Measurements from ENCODE around the gene PDLIM1.

Gene PDLIM1

GRCh38 chr10:95314192-95314918 lies 23.6 kb upstream of the PDLIM1 start:
- FAIRE-seq (no peak), DNase-seq (ENCODE audit: low spot score) (no peak)

- FAIRE-seq: no peak
- no peak for DNase-seq (ENCODE audit: low spot score)
Observed at GRCh38 chr10:95312986-95313495, 22.2 kb upstream of the PDLIM1 start.

- DNase-seq (ENCODE audit: low spot score) (no peak), FAIRE-seq (no peak)
Observed at GRCh38 chr10:95312257-95312656, 21.5 kb upstream of the PDLIM1 start.

GRCh38 chr10:95309958-95310357 lies 19.2 kb upstream of the PDLIM1 start:
- DNase-seq (ENCODE audit: low spot score) (no peak), FAIRE-seq (no peak)

- FAIRE-seq: no peak
- peak; percentile 78 for DNase-seq (ENCODE audit: low spot score)
Observed at GRCh38 chr10:95308389-95309302, 17.8 kb upstream of the PDLIM1 start.

- FAIRE-seq (no peak), DNase-seq (ENCODE audit: low spot score) (no peak)
Observed at GRCh38 chr10:95306851-95307250, 16.0 kb upstream of the PDLIM1 start.

- DNase-seq (ENCODE audit: low spot score): no peak
Observed at GRCh38 chr10:95306318-95306650, 15.5 kb upstream of the PDLIM1 start.

GRCh38 chr10:95305606-95306317 lies 15.0 kb upstream of the PDLIM1 start:
- FAIRE-seq (no peak), DNase-seq (ENCODE audit: low spot score) (no peak)

More at GRCh38 chr10:95306318-95306650, 15.5 kb upstream of the PDLIM1 start:
- FAIRE-seq: no peak

- DNase-seq (ENCODE audit: low spot score) (no peak), FAIRE-seq (no peak)
Observed at GRCh38 chr10:95304976-95305375, 14.2 kb upstream of the PDLIM1 start.

- DNase-seq (ENCODE audit: low spot score) (no peak), FAIRE-seq (no peak)
Observed at GRCh38 chr10:95304463-95304862, 13.7 kb upstream of the PDLIM1 start.

- no peak for FAIRE-seq
- no peak for DNase-seq (ENCODE audit: low spot score)
Observed at GRCh38 chr10:95303950-95304349, 13.1 kb upstream of the PDLIM1 start.

GRCh38 chr10:95303535-95303934 lies 12.7 kb upstream of the PDLIM1 start:
- FAIRE-seq (no peak), DNase-seq (ENCODE audit: low spot score) (no peak)

GRCh38 chr10:95300022-95300539 lies 9.3 kb upstream of the PDLIM1 start:
- FAIRE-seq (no peak), DNase-seq (ENCODE audit: low spot score) (no peak)

- FAIRE-seq (no peak), DNase-seq (ENCODE audit: low spot score) (no peak)
Observed at GRCh38 chr10:95297402-95297801, 6.6 kb upstream of the PDLIM1 start.

- no peak for DNase-seq (ENCODE audit: low spot score)
Observed at GRCh38 chr10:95296764-95297163, 6.0 kb upstream of the PDLIM1 start.

GRCh38 chr10:95295031-95295755 lies 4.4 kb upstream of the PDLIM1 start:
- DNase-seq (ENCODE audit: low spot score): no peak
- FAIRE-seq: no peak

More at GRCh38 chr10:95296764-95297163, 6.0 kb upstream of the PDLIM1 start:
- no peak for FAIRE-seq

GRCh38 chr10:95293631-95294030 lies 2.8 kb upstream of the PDLIM1 start:
- FAIRE-seq: no peak
- no peak for DNase-seq (ENCODE audit: low spot score)

- DNase-seq (ENCODE audit: low spot score) (no peak), FAIRE-seq (no peak)
Observed at GRCh38 chr10:95291365-95292039, 699 bp upstream of the PDLIM1 start.

- DNase-seq (ENCODE audit: low spot score) (no peak), FAIRE-seq (no peak)
Observed at GRCh38 chr10:95289921-95290421, 832 bp downstream of the PDLIM1 start.
